D721Med (cell line): ENCODE results near the gene TFB1M.

ENCODE experiments used
- DNase-seq: peaks from one replicate; pipeline ENCODE4 v3.0.0; 2011; ENCODE audit warnings: low spot score; ENCODE audit not compliant: insufficient read length
- FAIRE-seq: peaks from 2 replicates; lab custom pipeline; 2011; peaks lifted over from hg19 to GRCh38; lab: Jason Lieb, UNC
- TF ChIP-seq, protein P1 (sequence below): IDR thresholded peaks from 2 replicates; pipeline ENCODE4 v1.5.1; 2012; ENCODE audit warnings: mild to moderate bottlenecking, control low read depth; ENCODE audit not compliant: insufficient read depth; ENCODE audit errors: missing control alignments

The TFB1M gene

DNA sequence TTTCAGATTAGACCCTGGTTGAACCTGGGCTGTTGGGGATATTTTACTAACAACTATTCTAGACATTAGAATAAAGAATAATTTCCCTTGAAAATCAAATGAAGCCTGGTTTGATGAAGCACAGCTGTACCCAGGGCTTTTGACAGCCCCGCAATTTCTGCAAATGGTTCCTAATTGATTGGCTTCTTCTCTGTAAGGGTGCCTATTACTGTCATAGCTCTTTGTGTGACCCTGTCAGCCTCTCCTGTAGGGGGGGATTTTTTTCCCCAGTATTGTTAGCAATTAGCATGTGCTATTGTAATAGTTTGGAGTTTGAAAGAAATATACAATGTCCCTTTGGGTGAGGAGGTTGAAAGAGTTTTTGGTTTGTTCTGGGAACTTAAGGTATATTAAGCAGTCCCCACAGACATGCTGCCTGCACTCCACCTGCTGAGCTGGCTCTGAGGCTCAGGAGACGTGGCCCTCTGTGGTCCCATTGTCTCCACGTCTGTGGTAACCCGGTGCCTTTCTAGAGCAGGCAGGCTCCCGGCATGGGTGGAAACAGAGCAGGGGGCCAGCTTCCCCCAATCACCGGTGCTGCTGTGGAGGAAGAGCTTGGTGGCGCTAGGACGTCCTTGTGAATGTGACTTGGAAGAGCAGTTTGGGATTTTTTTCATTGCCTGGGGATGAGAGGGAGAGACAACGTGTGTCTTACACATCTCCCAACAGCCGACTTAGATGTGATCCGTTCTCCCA, 97.8 kb downstream of the TFB1M start:
- TF ChIP-seq, protein P1, sequence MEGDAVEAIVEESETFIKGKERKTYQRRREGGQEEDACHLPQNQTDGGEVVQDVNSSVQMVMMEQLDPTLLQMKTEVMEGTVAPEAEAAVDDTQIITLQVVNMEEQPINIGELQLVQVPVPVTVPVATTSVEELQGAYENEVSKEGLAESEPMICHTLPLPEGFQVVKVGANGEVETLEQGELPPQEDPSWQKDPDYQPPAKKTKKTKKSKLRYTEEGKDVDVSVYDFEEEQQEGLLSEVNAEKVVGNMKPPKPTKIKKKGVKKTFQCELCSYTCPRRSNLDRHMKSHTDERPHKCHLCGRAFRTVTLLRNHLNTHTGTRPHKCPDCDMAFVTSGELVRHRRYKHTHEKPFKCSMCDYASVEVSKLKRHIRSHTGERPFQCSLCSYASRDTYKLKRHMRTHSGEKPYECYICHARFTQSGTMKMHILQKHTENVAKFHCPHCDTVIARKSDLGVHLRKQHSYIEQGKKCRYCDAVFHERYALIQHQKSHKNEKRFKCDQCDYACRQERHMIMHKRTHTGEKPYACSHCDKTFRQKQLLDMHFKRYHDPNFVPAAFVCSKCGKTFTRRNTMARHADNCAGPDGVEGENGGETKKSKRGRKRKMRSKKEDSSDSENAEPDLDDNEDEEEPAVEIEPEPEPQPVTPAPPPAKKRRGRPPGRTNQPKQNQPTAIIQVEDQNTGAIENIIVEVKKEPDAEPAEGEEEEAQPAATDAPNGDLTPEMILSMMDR, result no peak
- DNase-seq (no peak), FAIRE-seq (no peak)

DNA sequence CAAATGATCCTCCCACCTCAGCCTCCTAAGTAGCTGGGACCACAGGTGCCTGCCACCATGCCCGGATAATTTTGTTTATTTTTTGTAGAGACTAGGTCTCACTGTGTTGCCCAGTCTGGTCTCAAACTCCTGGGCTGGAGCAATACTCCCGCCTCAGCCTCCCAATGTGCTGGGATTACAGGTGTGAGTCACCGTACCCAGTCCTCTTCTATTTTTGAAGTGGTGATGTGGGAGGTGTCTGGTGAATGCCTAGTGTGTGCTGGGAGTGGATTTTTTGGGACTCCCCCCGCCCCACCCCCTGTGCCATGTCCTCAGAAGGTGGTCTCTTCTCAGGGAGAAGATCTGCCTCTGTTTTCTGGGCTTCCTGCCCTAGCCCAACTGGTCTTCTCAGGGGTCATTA, 98.4 kb downstream of the TFB1M start:
- DNase-seq, result no peak
- TF ChIP-seq, protein P1, result no peak
- no peak for FAIRE-seq

DNA sequence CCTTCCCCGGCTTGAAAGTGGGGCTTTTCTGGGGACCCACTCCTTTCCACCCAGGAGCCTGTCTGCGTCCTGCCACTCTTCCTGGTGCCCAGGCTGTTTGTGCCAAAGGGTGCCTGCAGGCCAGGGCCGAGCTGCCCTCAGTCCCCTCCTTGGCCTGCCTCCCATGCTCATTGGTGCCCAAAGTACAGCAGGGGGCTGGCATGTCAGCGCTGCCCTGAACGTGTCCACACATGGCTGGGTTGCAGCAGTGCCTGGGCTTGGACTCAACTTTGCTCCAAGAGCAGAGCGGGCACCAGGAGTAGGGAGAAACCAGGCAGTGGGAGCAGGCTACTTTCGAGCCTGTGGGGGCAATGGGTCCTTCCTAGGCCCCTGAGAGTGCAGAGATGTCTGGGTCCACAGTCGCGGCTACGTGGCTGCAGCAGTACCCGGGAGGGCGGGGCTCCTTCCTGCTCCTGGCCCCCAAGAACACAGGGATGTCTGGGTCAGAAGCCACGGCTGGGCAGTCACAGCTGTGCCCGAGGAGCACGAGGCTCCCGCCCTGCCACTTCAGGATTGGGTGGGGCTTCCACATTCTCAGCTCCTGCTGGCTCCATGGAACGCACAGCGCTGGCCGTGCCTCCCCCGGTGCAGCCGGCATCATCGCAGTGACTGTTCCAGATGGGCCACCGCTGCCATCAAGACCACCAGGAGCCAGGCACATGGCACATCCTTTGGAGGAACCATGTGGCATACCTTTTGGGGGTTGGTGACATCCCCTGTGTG, 100.5 kb downstream of the TFB1M start:
- DNase-seq, result no peak
- TF ChIP-seq, protein P1, result no peak
- FAIRE-seq, result no peak

DNA sequence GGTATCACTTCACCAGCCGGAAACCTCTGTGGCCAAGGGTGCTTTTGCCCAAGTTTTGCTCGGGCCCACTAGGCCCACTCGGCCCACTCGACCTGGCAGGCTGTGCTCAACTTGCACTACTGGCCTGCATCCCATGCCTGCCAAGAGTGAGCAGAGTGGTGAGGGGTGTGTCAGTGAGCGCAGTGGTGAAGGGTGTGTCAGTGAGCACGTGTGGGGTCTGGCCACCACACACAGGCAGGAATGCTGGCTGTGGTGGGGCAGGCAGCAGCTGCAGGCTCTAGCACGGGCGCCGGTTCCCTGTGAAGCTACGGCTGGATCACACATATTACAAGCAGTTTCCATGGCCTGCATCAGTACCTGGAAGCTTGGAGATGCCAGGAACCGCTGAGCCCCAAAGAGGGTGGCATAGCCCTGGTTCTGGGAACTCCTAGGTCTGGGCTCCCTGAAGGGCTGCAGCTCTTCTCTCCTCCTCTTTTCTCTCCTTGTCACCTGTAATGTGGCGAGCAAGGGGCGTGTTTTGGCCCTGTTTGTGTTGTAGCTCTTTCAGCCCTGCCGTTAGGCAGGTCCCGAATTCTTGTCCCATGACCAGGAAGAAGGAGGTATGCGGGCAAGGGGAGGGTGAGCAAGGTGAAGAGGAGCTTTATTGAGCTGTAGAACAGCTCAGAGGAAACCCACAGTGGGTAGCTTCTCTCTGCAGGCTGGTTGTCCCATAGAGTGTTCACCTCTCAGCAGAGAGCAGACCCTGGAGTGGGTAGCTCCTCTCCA, 101.5 kb downstream of the TFB1M start:
- FAIRE-seq (no peak), DNase-seq (no peak)
- TF ChIP-seq, protein P1, result no peak

DNA sequence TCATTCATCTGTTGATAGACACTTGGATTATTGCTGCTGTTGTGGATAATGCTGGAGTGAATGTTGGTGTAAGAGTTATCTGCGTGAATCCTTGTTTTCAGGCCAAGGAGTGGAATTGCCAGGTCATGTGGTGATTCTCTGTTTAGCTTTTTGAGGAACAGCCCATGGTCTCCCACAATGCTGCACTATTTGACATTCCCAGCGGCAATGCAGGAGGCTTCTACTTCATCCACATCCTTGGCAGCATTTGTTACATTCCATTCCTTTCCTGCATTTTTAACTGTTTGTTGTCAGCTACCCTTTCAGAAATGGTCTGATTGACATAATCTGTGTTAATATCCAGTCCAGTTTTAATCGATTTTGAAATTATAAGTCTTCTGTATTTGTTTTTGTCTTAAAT, 102.2 kb downstream of the TFB1M start:
- FAIRE-seq (no peak), DNase-seq (no peak)

DNA sequence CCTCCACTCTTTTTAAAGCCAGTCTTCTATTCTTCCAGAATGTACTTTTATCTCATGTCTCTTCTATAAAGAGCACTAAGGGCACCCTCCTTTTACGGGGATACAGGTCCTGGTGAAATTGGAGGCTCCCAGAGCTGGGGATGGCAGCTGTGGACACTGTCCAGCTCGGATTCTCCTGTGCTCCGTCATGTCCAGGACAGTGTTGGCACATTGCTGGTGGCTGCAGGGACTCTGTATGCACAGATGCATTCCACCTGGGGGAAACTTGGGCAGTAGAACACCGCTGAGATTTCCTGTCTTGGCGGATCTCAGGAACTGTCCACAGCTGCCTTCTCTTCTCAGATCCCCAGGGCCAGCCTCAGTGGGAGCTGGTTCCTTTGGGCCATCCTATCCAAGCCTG, 107.1 kb downstream of the TFB1M start:
- TF ChIP-seq, protein P1, result no peak
- FAIRE-seq (no peak), DNase-seq (no peak)

More for the DNA sequence above, 102.2 kb downstream of the TFB1M start:
- TF ChIP-seq, protein P1, result no peak
